GM23338 (cell line): ENCODE results near the gene NAMPT. TPM values are rescaled to one million over a fixed set of nuclear protein-coding genes. Genes with fewer than 3 reads are reported as not detected.

Experiments used
- ATAC-seq: fragments of 200-7000 bp; cut with Tn5 transposase; 3 replicates; pipeline ENCODE4 v1.9.1; 2020
- DNase-seq: peaks from one replicate; pipeline ENCODE4 v3.0.0-alpha.2; 2015; ENCODE audit warnings: low spot score
- H2AFZ ChIP-seq: fragments of 200-600 bp; sonication (generic); 2 replicates; pipeline ENCODE4 v1.8.0; 2016; ENCODE audit warnings: antibody characterized with exemption, mild to moderate bottlenecking, moderate library complexity
- H3F3A ChIP-seq: fragments of 200-600 bp; sonication (generic); replicated peaks from 2 replicates; pipeline ENCODE4 v1.8.0; 2017; ENCODE audit warnings: antibody characterized with exemption, mixed run types, low read depth
- H3K27ac ChIP-seq: fragments of 200-600 bp; sonication (generic); 2 replicates; pipeline ENCODE4 v1.6.1; 2016; ENCODE audit warnings: low read depth
- H3K27me3 ChIP-seq: fragments of 200-600 bp; sonication (generic); 2 replicates; pipeline ENCODE4 v1.8.0; 2016; ENCODE audit warnings: mild to moderate bottlenecking, mixed run types, moderate library complexity; ENCODE audit not compliant: insufficient read depth
- H3K36me3 ChIP-seq: fragments of 200-600 bp; sonication (generic); 2 replicates; pipeline ENCODE4 v1.8.0; 2016; ENCODE audit warnings: mild to moderate bottlenecking; ENCODE audit not compliant: insufficient read depth
- H3K4me1 ChIP-seq: fragments of 200-600 bp; sonication (generic); 2 replicates; pipeline ENCODE4 v1.8.0; 2016; ENCODE audit warnings: mild to moderate bottlenecking, moderate library complexity; ENCODE audit not compliant: insufficient read depth
- H3K4me2 ChIP-seq: fragments of 200-600 bp; sonication (generic); 2 replicates; pipeline ENCODE4 v1.7.1; 2017; ENCODE audit warnings: mixed run types
- H3K4me3 ChIP-seq: fragments of 200-600 bp; sonication (generic); 2 replicates; pipeline ENCODE4 v1.6.1; 2016; ENCODE audit warnings: mixed run types
- H3K79me2 ChIP-seq: fragments of 200-600 bp; sonication (generic); replicated peaks from 2 replicates; pipeline ENCODE4 v1.8.0; 2017; ENCODE audit warnings: mild to moderate bottlenecking; ENCODE audit not compliant: insufficient read depth
- H3K9me2 ChIP-seq: fragments of 200-600 bp; sonication (generic); 2 replicates; pipeline ENCODE4 v1.8.0; 2017; ENCODE audit not compliant: insufficient read depth
- H4K20me1 ChIP-seq: fragments of 200-600 bp; sonication (generic); replicated peaks from 2 replicates; pipeline ENCODE4 v1.8.0; 2017; ENCODE audit warnings: mild to moderate bottlenecking; ENCODE audit not compliant: insufficient read depth
- H3K27ac Mint-ChIP-seq: 2 replicates; pipeline ENCODE4 v1.8.0; 2020; ENCODE audit warnings: inconsistent platforms, mild to moderate bottlenecking, moderate library complexity, mixed read lengths
- H3K27me3 Mint-ChIP-seq: 3 replicates; pipeline ENCODE4 v1.8.0; 2022; ENCODE audit warnings: low read depth, mild to moderate bottlenecking, moderate library complexity, mixed read lengths, inconsistent platforms; ENCODE audit not compliant: insufficient read depth, poor library complexity
- H3K36me3 Mint-ChIP-seq: 3 replicates; pipeline ENCODE4 v1.8.0; 2021; ENCODE audit warnings: low read depth, mild to moderate bottlenecking, inconsistent platforms, moderate library complexity, mixed read lengths
- H3K4me1 Mint-ChIP-seq: 3 replicates; pipeline ENCODE4 v1.8.0; 2020; ENCODE audit warnings: mild to moderate bottlenecking, inconsistent platforms, mixed read lengths
- H3K4me3 Mint-ChIP-seq: 3 replicates; pipeline ENCODE4 v1.8.0; 2021; ENCODE audit warnings: moderate library complexity, mild to moderate bottlenecking, inconsistent platforms, mixed read lengths
- H3K9me3 Mint-ChIP-seq: 3 replicates; pipeline ENCODE4 v1.8.0; 2020; ENCODE audit warnings: moderate library complexity, mild to moderate bottlenecking, inconsistent platforms, mixed read lengths
- CREB1 ChIP-seq: fragments of 250-450 bp; sonication (Bioruptor Pico); IDR thresholded peaks from 2 replicates; pipeline ENCODE4 v1.5.0; 2020; ENCODE audit warnings: low read depth, mild to moderate bottlenecking, moderate library complexity
- EZH2phosphoT487 ChIP-seq: fragments of 200-600 bp; sonication (generic); IDR thresholded peaks from one replicate; pipeline ENCODE4 v1.8.1; 2018; ENCODE audit warnings: antibody characterized with exemption; ENCODE audit not compliant: unreplicated experiment
- JUNB ChIP-seq: IDR thresholded peaks from one replicate; pipeline ENCODE4 v1.6.1; 2016; ENCODE audit warnings: antibody characterized with exemption; ENCODE audit not compliant: unreplicated experiment
- NANOG ChIP-seq: IDR thresholded peaks from 2 replicates; pipeline ENCODE4 v1.6.1; 2016; ENCODE audit warnings: antibody characterized with exemption, borderline replicate concordance
- POLR2AphosphoS5 ChIP-seq: IDR thresholded peaks from 2 replicates; pipeline ENCODE4 v1.6.1; 2016; ENCODE audit warnings: antibody characterized with exemption, low read depth
- STAT1 ChIP-seq: IDR thresholded peaks from one replicate; pipeline ENCODE4 v1.6.1; 2016; ENCODE audit warnings: antibody characterized with exemption; ENCODE audit not compliant: unreplicated experiment
- ZNF114 ChIP-seq: fragments of 250-450 bp; sonication (Bioruptor Pico); IDR thresholded peaks from 2 replicates; pipeline ENCODE4 v1.5.0; 2020; ENCODE audit warnings: mild to moderate bottlenecking, moderate library complexity
- ZNF331 ChIP-seq: fragments of 250-450 bp; sonication (Bioruptor Pico); IDR thresholded peaks from 2 replicates; pipeline ENCODE4 v1.5.0; 2020; ENCODE audit warnings: low read depth, mild to moderate bottlenecking, moderate library complexity
- polyA plus RNA-seq: library from polyadenylated mRNA; unstranded; fragments of >200 nt; fragmentation: Nextera tagmentation; extraction: Ambion mirVana; gene quantifications from 2 replicates; pipeline ENCODE4 v1.2.1, GENCODE V29; 2016
- total RNA-seq: library from RNA; depleted of rRNA; stranded (reverse); fragments of >200 nt; shearing (Covaris generic); gene quantifications from 2 replicates; pipeline ENCODE4 v1.2.3, GENCODE V29; 2014
- TF ChIP-seq, protein P1 (sequence below): fragments of 250-450 bp; sonication (Bioruptor Pico); IDR thresholded peaks from 2 replicates; pipeline ENCODE4 v1.5.0; 2020; ENCODE audit warnings: mild to moderate bottlenecking, moderate library complexity
- TF ChIP-seq, protein P2 (sequence below), 2 experiments: fragments of 200-600 bp in 1 of 2; sonication (generic) in 1 of 2; conservative IDR thresholded peaks; 2 replicates each; pipeline versions ENCODE4 v1.5.1 to v1.6.1; 2016 to 2017; ENCODE audit warnings: antibody characterized with exemption in 2 of 2, low read depth in 2 of 2, mild to moderate bottlenecking in 2 of 2, moderate library complexity in 1 of 2
- TF ChIP-seq, protein P3 (sequence below): IDR thresholded peaks from 2 replicates; pipeline ENCODE4 v1.6.1; 2016; ENCODE audit warnings: antibody characterized with exemption

The NAMPT gene
- total and polyA plus RNA-seq, 2 experiments from 2014 or later = 37.9 to 73.9 TPM

DNA sequence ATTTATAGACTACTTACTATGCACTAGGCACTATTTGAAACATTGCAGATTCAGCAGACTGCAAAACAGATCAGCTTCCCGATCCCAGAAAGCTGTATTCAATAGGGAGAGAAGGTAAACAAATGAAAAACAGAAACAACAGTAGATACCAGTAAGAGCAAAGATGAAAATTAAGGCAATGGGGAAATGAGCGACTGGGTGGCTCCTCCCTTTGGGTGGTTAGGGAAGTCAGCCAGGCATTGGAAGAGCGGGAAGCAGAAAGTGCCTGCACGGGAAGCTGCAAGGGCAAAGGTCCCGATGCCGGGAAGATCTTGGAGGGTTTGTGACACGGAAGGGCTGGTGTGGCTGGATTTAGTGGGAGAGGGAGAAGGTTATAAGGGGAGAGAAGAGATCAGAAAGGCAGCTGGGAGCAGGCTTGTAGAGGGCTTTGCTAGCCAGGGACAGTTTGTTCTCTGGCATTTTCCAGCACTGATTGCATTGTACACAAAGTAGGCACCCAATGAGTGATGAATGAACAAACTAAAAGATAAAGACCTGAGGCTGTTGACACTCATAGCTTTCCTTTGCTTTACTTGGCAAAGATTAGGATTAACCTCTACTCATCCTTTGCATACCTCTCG is 67.8 kb downstream of the NAMPT start (continued):
- TF ChIP-seq, protein P1, sequence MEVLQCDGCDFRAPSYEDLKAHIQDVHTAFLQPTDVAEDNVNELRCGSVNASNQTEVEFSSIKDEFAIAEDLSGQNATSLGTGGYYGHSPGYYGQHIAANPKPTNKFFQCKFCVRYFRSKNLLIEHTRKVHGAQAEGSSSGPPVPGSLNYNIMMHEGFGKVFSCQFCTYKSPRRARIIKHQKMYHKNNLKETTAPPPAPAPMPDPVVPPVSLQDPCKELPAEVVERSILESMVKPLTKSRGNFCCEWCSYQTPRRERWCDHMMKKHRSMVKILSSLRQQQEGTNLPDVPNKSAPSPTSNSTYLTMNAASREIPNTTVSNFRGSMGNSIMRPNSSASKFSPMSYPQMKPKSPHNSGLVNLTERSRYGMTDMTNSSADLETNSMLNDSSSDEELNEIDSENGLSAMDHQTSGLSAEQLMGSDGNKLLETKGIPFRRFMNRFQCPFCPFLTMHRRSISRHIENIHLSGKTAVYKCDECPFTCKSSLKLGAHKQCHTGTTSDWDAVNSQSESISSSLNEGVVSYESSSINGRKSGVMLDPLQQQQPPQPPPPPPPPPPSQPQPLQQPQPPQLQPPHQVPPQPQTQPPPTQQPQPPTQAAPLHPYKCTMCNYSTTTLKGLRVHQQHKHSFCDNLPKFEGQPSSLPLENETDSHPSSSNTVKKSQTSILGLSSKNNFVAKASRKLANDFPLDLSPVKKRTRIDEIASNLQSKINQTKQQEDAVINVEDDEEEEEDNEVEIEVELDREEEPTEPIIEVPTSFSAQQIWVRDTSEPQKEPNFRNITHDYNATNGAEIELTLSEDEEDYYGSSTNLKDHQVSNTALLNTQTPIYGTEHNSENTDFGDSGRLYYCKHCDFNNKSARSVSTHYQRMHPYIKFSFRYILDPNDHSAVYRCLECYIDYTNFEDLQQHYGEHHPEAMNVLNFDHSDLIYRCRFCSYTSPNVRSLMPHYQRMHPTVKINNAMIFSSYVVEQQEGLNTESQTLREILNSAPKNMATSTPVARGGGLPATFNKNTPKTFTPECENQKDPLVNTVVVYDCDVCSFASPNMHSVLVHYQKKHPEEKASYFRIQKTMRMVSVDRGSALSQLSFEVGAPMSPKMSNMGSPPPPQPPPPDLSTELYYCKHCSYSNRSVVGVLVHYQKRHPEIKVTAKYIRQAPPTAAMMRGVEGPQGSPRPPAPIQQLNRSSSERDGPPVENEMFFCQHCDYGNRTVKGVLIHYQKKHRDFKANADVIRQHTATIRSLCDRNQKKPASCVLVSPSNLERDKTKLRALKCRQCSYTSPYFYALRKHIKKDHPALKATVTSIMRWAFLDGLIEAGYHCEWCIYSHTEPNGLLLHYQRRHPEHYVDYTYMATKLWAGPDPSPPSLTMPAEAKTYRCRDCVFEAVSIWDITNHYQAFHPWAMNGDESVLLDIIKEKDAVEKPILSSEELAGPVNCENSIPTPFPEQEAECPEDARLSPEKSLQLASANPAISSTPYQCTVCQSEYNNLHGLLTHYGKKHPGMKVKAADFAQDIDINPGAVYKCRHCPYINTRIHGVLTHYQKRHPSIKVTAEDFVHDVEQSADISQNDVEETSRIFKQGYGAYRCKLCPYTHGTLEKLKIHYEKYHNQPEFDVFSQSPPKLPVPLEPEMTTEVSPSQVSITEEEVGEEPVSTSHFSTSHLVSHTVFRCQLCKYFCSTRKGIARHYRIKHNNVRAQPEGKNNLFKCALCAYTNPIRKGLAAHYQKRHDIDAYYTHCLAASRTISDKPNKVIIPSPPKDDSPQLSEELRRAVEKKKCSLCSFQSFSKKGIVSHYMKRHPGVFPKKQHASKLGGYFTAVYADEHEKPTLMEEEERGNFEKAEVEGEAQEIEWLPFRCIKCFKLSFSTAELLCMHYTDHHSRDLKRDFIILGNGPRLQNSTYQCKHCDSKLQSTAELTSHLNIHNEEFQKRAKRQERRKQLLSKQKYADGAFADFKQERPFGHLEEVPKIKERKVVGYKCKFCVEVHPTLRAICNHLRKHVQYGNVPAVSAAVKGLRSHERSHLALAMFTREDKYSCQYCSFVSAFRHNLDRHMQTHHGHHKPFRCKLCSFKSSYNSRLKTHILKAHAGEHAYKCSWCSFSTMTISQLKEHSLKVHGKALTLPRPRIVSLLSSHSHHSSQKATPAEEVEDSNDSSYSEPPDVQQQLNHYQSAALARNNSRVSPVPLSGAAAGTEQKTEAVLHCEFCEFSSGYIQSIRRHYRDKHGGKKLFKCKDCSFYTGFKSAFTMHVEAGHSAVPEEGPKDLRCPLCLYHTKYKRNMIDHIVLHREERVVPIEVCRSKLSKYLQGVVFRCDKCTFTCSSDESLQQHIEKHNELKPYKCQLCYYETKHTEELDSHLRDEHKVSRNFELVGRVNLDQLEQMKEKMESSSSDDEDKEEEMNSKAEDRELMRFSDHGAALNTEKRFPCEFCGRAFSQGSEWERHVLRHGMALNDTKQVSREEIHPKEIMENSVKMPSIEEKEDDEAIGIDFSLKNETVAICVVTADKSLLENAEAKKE (CRISPR knock-in tag) = no peak
- TF ChIP-seq NANOG (no peak), EZH2phosphoT487 (no peak)

DNA sequence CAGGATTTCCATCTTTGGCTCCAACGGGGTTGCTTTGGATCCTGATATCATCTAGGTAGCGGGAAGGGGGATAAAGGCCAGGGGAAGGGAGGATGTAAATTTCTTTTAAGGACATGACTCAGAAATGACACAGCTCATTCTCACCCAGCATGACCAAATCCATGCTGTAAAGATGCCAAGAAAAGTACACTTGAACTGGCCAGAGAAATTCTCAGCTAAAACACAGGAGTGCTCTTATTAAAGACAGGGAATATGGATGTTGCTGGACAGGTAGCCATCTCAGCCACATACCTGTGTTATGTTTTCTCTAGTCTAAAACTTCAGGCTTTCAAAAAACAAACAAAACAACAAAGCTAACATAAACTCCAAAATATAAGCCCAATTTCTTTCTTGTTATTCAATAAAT is 68.3 kb downstream of the NAMPT start:
- Histone ChIP-seq H3K79me2 (no peaks in the 10 kb centered on the region), H2AFZ (no peak overlapping the region), H3K27me3 (no peaks in the 10 kb centered on the region), H3K36me3 (no peaks in the 10 kb centered on the region), H3K4me3 (no peak overlapping the region), H3K27ac (no peak overlapping the region), H4K20me1 (no peaks in the 10 kb centered on the region), H3K4me2 (no peak overlapping the region), H3F3A (no peaks in the 10 kb centered on the region), H3K4me1 (no peaks in the 10 kb centered on the region), H3K9me2 (peaks cover 17% of the 10 kb centered on the region; the same call in 1 of the 2 replicates)
- peaks cover 11% of the 10 kb centered on the region for H3K27me3 Mint-ChIP-seq
- H3K27ac Mint-ChIP-seq = no peak overlapping the region
- H3K9me3 Mint-ChIP-seq = no peaks in the 10 kb centered on the region; the same call in 2 of the 3 replicates
- DNase-seq (no peak), ATAC-seq (no peak)
- no peak for TF ChIP-seq ZNF114
- TF ChIP-seq, protein P2, sequence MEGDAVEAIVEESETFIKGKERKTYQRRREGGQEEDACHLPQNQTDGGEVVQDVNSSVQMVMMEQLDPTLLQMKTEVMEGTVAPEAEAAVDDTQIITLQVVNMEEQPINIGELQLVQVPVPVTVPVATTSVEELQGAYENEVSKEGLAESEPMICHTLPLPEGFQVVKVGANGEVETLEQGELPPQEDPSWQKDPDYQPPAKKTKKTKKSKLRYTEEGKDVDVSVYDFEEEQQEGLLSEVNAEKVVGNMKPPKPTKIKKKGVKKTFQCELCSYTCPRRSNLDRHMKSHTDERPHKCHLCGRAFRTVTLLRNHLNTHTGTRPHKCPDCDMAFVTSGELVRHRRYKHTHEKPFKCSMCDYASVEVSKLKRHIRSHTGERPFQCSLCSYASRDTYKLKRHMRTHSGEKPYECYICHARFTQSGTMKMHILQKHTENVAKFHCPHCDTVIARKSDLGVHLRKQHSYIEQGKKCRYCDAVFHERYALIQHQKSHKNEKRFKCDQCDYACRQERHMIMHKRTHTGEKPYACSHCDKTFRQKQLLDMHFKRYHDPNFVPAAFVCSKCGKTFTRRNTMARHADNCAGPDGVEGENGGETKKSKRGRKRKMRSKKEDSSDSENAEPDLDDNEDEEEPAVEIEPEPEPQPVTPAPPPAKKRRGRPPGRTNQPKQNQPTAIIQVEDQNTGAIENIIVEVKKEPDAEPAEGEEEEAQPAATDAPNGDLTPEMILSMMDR (conservative IDR thresholded peaks at IDR 0.05; ENCODE audit: low read depth in 2 of 2) = no peak
- no peak for TF ChIP-seq JUNB
- no peak for TF ChIP-seq CREB1 (CRISPR knock-in tag)
- TF ChIP-seq, protein P3, sequence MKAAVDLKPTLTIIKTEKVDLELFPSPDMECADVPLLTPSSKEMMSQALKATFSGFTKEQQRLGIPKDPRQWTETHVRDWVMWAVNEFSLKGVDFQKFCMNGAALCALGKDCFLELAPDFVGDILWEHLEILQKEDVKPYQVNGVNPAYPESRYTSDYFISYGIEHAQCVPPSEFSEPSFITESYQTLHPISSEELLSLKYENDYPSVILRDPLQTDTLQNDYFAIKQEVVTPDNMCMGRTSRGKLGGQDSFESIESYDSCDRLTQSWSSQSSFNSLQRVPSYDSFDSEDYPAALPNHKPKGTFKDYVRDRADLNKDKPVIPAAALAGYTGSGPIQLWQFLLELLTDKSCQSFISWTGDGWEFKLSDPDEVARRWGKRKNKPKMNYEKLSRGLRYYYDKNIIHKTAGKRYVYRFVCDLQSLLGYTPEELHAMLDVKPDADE = no peak
- TF ChIP-seq ZNF331 = no peak
- TF ChIP-seq STAT1 = no peak
- TF ChIP-seq POLR2AphosphoS5 = no peak
- H3K4me1 Mint-ChIP-seq = no peaks in the 10 kb centered on the region
- no peak overlapping the region for H3K4me3 Mint-ChIP-seq
- H3K36me3 Mint-ChIP-seq = no peaks in the 10 kb centered on the region
